AG09319 (cell line): ENCODE data around the gene SCN5A.

Source experiments
- DNase-seq: peaks from one replicate; pipeline ENCODE4 v3.0.0-alpha.2; 2010; ENCODE audit warnings: low read depth; ENCODE audit errors: extremely low read depth
- TF ChIP-seq, protein P1 (sequence below): IDR thresholded peaks from 2 replicates; pipeline ENCODE4 v1.5.1; 2011; ENCODE audit warnings: low read depth, mild to moderate bottlenecking, inconsistent platforms, low read length, moderate library complexity

Gene SCN5A

DNA sequence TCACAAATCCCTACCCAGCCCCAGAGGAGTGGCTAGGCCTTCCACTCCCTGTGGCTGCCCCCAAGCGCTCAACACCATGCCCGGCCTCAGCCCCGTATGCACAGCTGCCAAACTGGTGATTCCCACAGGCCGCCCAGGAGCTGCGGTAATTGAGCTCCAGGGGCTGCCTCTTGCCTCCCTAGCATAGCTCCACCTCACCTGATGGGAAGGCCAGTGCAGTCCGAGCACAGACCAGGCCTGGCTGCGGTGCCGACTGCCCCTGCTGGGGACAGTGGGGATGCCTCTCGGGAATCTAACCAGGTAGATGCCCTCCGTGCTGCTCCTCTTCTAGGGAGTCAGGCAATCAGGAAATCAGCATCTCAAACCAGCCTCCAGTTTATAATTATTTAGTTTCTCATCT lies 25.9 kb downstream of the SCN5A start:
- no peak for DNase-seq

DNA sequence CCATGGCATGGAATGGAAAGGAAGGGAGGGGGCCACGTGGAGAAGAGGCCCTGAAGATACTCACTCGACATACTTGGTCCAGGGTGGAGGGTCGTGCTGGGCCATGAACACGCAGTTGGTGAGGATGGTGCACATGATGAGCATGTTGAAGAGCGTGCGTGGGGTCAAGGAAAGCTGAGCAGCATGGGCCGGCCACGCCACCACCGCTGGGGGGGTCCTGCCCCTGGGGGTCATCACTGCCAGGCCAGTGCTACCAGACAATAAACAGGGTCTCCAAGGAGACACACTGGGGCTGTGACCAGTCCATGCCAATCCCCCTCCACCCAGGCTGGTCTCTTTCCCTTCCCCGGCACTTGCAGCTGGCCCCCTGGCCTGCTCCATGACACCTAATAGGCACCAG lies 27.2 kb downstream of the SCN5A start:
- DNase-seq: no peak
- TF ChIP-seq, protein P1, sequence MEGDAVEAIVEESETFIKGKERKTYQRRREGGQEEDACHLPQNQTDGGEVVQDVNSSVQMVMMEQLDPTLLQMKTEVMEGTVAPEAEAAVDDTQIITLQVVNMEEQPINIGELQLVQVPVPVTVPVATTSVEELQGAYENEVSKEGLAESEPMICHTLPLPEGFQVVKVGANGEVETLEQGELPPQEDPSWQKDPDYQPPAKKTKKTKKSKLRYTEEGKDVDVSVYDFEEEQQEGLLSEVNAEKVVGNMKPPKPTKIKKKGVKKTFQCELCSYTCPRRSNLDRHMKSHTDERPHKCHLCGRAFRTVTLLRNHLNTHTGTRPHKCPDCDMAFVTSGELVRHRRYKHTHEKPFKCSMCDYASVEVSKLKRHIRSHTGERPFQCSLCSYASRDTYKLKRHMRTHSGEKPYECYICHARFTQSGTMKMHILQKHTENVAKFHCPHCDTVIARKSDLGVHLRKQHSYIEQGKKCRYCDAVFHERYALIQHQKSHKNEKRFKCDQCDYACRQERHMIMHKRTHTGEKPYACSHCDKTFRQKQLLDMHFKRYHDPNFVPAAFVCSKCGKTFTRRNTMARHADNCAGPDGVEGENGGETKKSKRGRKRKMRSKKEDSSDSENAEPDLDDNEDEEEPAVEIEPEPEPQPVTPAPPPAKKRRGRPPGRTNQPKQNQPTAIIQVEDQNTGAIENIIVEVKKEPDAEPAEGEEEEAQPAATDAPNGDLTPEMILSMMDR: no peak

More for the DNA sequence above, 25.9 kb downstream of the SCN5A start:
- TF ChIP-seq, protein P1: no peak

DNA sequence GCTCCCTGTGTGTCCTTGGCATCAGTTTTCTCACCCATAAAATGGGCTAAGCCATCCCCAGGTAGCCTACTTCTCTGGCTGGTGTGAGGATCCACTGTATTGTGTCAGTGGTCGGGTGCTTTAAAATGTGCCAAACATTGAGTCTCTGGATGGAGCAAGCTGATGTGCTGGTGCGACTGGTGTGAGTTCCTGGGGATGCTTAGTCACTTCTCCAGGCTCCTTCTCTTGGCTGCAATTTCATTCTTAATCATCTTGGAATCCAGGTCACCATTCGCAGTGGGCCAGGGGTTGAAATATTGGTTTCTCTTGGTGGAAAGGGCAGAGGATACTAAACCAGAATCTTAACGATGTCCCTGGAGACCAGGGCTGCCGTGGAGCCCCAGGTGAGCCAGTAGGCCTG lies 29.3 kb downstream of the SCN5A start:
- TF ChIP-seq, protein P1: no peak
- no peak for DNase-seq

DNA sequence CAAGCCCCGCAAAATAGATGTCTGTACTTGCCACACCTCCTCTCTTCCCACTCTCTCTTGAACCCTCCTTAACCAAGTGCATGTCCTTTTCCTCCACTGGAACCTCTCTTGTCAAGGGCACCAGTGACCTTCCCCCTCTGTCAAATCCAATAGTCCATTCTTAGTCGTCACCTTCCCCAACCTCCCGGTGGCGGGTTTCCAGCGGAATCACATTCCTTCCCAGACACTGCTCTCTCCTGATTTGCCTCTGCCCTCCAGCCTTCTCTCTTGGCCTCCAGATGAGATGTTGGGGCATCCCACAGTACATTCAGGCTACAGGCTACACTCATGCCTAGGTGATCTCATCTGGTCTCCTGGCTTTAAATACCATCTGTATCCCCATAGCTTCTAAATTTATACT lies 31.1 kb downstream of the SCN5A start:
- TF ChIP-seq, protein P1: no peak
- no peak for DNase-seq

DNA sequence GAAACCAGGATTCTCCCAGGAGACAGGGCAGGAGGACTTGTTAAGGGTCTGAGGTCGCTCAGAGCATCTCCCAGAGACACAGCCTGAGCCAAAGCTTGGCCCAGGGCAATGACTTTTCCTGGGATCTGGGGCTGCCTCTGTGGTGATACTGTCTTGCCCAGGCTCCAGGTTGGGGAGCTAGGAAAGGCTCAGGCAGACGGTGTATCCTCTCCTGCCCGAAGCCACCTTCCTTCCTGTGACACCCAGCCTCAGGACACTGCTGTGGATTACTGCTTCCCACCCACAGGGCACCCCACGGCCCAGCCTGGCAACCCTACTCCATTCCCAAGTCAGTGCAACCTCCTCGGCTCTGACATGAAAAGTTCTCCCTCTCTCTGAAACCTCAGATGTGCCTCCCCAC lies 31.9 kb downstream of the SCN5A start:
- TF ChIP-seq, protein P1: no peak
- DNase-seq: no peak

DNA sequence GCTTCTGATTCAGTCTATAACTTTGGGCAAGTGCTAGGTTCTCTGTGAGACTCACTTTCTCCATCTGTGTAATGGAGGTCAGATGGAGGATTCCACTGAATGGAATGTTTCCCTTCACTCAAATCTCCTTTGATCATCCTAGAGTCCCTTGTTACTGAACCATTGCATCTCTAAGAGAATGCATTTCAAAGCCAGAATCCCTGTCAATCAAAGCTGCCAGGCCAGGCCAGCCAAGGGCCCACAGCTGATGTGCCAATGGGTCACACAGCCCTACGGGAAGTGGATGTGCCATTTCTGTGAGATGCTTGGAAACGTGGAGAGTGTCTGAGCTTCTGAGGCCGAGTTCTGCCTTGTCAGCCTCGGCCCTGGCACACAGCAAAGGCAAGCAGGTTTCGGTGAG lies 32.4 kb downstream of the SCN5A start:
- TF ChIP-seq, protein P1: no peak
- DNase-seq: no peak

DNA sequence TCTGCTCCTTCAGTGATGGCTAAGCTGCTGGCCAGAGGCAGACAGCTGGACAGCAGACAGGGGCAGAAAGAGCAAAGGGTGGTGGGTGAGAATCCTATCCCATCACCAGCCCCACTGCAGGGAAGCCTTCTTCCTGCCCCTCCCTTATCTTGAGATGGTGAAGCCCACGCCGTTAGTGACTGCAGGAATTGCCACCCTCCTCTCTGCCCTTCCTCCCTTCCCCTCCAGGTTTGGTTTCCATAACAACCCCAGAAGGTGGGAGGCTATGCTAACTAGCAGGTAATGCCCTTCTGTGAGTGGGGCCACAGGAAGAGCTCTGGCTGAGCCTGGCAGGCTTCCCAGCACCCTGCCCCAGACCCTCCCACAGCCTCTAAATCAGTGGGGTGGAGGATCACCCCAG lies 32.8 kb downstream of the SCN5A start:
- no peak for DNase-seq
- TF ChIP-seq, protein P1: no peak

DNA sequence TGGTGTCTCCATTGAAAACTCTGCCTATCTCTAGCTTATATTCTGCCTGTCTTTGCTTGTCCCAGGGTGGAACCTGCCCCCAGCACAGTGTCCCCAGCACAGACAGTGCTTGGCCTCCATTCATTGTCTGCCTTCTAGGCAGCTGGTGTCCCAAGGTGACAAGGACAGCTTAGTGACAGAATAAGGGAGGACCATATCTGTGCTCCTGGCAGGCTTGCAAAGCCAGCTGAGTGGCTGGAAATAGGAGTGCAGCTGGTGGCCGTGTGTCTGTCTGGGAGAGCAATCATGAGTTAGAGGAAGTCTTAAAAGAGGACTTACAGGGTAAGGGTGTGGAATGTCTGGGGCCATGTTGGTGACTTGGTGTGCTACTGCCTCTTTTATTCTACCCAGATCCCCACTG lies 33.4 kb downstream of the SCN5A start:
- no peak for DNase-seq
- TF ChIP-seq, protein P1: no peak
